Ovary (tissue), 3 donors: ENCODE data around the gene SLC36A2.

ENCODE experiments used
- EP300 ChIP-seq: sonication (generic); formaldehyde crosslinking; IDR thresholded peaks from one replicate; pipeline ENCODE4 v1.6.1; 2017; ENCODE audit warnings: antibody characterized with exemption
- POLR2A ChIP-seq: fragments of 450-650 bp; IDR thresholded peaks from one replicate; pipeline ENCODE4 v1.6.1; 2017; ENCODE audit warnings: antibody characterized with exemption, mild to moderate bottlenecking, moderate library complexity
- TF ChIP-seq, protein P1 (sequence below), 3 donors: fragments of 450-650 bp in 2 of 3; fragments of 200-600 bp in 1 of 3; IDR thresholded peaks; one replicate each; pipeline versions ENCODE4 v1.5.1 to v1.8.0; 2016 to 2022; ENCODE audit warnings: antibody characterized with exemption in 3 of 3, mild to moderate bottlenecking in 1 of 3
- donor health status: DM: no; HTN: no; CAD: no.

DNA sequence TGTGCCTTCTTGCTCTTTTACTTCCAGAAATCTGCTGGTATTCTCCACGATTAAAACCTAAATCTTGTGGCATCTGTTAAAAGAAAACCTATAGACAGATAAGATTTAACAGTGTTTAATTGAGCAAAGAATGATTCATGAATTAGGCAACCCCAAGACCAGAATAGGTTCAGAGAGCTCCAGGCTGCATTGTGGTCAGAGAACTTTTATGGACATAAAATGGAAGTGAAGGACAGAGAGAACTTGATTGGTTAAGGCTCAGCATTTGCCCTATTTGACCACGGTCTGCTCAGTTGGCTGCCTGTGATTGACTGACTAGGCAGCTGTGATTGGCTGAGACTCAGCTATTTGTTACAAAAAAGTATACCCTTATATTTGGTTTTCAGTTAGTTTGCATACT lies 10.4 kb upstream of the SLC36A2 start:
- TF ChIP-seq POLR2A (no peak), EP300 (no peak)
- TF ChIP-seq, protein P1, sequence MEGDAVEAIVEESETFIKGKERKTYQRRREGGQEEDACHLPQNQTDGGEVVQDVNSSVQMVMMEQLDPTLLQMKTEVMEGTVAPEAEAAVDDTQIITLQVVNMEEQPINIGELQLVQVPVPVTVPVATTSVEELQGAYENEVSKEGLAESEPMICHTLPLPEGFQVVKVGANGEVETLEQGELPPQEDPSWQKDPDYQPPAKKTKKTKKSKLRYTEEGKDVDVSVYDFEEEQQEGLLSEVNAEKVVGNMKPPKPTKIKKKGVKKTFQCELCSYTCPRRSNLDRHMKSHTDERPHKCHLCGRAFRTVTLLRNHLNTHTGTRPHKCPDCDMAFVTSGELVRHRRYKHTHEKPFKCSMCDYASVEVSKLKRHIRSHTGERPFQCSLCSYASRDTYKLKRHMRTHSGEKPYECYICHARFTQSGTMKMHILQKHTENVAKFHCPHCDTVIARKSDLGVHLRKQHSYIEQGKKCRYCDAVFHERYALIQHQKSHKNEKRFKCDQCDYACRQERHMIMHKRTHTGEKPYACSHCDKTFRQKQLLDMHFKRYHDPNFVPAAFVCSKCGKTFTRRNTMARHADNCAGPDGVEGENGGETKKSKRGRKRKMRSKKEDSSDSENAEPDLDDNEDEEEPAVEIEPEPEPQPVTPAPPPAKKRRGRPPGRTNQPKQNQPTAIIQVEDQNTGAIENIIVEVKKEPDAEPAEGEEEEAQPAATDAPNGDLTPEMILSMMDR (IDR thresholded peaks at IDR 0.05) = no peak
